OCI-LY1 (cell line): ENCODE data around the gene BAIAP3.

Experiments used
- CTCF ChIP-seq: fragments of 200-600 bp; sonication (generic), shearing (Covaris generic); IDR thresholded peaks from 2 replicates; pipeline ENCODE4 v1.5.1; 2017; ENCODE audit warnings: mild to moderate bottlenecking, antibody characterized with exemption, low read length, moderate library complexity, mixed read lengths
- EZH2 ChIP-seq: fragments of 200-600 bp; sonication (generic), shearing (Covaris generic); IDR thresholded peaks from 2 replicates; pipeline ENCODE4 v1.8.0; 2017; ENCODE audit warnings: borderline replicate concordance, mixed run types, mild to moderate bottlenecking, antibody characterized with exemption, low read length, moderate library complexity, mixed read lengths

DNA sequence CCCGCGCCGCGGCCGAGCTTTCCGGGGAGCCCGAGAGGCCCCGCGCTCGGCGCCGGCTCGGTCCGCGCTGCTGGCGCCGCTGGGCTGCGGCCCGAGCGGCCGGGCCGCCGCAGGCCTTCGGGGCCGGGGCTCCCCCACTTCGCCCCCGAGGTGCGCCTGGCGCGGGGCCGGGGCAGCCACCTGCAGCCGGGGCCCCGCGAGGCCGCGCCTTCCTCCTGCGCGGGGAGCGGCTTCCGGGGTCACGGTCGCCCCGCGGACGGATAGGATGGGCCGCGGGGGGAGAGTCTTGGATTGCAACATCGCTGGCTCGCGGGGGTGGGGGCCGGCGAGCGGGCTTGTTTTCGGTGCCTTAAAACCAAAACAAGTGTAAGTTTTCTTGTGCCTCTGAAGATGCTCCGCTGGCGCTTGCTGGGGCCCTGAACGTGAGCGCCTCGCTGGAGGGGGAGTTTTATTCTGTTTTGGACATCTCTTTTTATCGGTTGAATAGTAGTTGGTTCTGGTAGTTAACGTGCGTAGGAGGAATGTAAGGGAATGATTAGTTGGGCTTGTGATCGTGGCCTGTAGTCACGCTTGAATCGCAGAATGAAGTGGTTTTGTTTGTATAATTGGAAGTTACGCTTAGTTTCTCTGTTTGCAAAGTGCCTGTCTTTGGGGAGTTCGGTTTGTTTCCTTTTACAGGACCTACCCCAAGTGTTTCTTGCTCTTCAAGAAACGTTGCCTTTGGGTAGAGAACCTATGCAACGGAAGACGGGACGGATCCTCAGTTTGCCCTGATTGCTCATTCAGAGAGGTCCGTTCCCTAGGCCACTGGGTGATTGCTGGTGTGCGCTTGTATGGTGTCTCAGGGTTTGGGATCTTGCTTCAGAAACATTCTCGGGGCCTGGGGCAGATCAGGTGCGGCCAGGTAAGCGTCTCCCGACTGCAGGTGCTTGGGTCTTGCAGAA is 23.3 kb upstream of the BAIAP3 start:
- TF ChIP-seq CTCF, result no peak
- no peak for TF ChIP-seq EZH2
